GM06990 (cell line): ENCODE data around the gene ZNF660.
"Not testable (repeated sequence)": the region's sequence is repeated elsewhere in the genome, so short reads cannot be mapped to it uniquely, and the experiment has no call there.

ENCODE experiments used
- DNase-seq: peaks from one replicate; pipeline ENCODE4 v3.0.0-alpha.2; 2011; ENCODE audit not compliant: insufficient read length; ENCODE audit errors: extremely low read depth
- H3K27me3 ChIP-seq: replicated peaks from 2 replicates; pipeline ENCODE4 v1.6.0; 2011; ENCODE audit warnings: low read length; ENCODE audit not compliant: control insufficient read depth, insufficient read depth
- H3K36me3 ChIP-seq: 2 replicates; pipeline ENCODE4 v1.5.1; 2011; ENCODE audit warnings: low read length; ENCODE audit not compliant: control insufficient read depth, insufficient read depth
- H3K4me3 ChIP-seq: replicated peaks from 2 replicates; pipeline ENCODE4 v1.5.1; 2011; ENCODE audit warnings: low read depth, mild to moderate bottlenecking, control low read depth, low read length
- CTCF ChIP-seq: IDR thresholded peaks from 2 replicates; pipeline ENCODE4 v1.5.1; 2011; ENCODE audit warnings: low read length, control low read depth, mild to moderate bottlenecking, inconsistent platforms; ENCODE audit not compliant: insufficient read depth, poor library complexity, severe bottlenecking

The ZNF660 gene

GRCh38 chr3:44584646-44585501 is at the start of gene ZNF660:
TSS of gene ZNF660 (plus strand) at chr3:44584964. CDS start at chr3:44594194, 9,230 bp downstream.
- DNase-seq, result peak; percentile 58
- Histone ChIP-seq H3K36me3 (no peaks in the 10 kb centered on the region), H3K27me3 (no peaks in the 10 kb centered on the region), H3K4me3 (peak within 1 kb of the TSS; percentile 68)
- no peak for TF ChIP-seq CTCF

- Histone ChIP-seq H3K36me3 (no peaks in the 10 kb centered on the region), H3K4me3 (no peak overlapping the region), H3K27me3 (no peaks in the 10 kb centered on the region)
- no peak for DNase-seq
- no peak for TF ChIP-seq CTCF
Observed at GRCh38 chr3:44535364-44535763, 49.4 kb upstream of the ZNF660 start.

- DNase-seq, H3K4me3 ChIP-seq, H3K27me3 ChIP-seq, H3K36me3 ChIP-seq: not testable (repeated sequence)
Observed at GRCh38 chr3:44544811-44545210, 40.0 kb upstream of the ZNF660 start.

GRCh38 chr3:44554626-44555592 is 29.9 kb upstream of the ZNF660 start, which contains the start of gene ZKSCAN7:
TSS of gene ZKSCAN7 (plus strand) at chr3:44555193. CDS start at chr3:44557048, 1,855 bp downstream.
- DNase-seq, result peak; percentile 70
- no peak for TF ChIP-seq CTCF
- Histone ChIP-seq H3K27me3 (no peaks in the 10 kb centered on the region), H3K36me3 (peaks cover 2% of the 10 kb centered on the region; the same call in 1 of the 2 replicates), H3K4me3 (peak within 1 kb of the TSS; percentile 82)

- Histone ChIP-seq H3K4me3 (peak overlapping the region; percentile 82), H3K27me3 (no peaks in the 10 kb centered on the region), H3K36me3 (peaks cover 4% of the 10 kb centered on the region; the same call in 1 of the 2 replicates)
- TF ChIP-seq CTCF, result no peak
- no peak for DNase-seq
Observed at GRCh38 chr3:44555723-44556122, 29.0 kb upstream of the ZNF660 start.
